EL (cell line): ENCODE measurements around the gene FITM2.

Experiments used
- DNase-seq: peaks from one replicate; pipeline ENCODE4 v3.0.0-alpha.2; 2016

The FITM2 gene

GRCh38 chr20:44279228-44279627, 31.8 kb downstream of the FITM2 start:
- DNase-seq, result peak; percentile 89

GRCh38 chr20:44274303-44275017, 36.5 kb downstream of the FITM2 start:
- no peak for DNase-seq

DNA sequence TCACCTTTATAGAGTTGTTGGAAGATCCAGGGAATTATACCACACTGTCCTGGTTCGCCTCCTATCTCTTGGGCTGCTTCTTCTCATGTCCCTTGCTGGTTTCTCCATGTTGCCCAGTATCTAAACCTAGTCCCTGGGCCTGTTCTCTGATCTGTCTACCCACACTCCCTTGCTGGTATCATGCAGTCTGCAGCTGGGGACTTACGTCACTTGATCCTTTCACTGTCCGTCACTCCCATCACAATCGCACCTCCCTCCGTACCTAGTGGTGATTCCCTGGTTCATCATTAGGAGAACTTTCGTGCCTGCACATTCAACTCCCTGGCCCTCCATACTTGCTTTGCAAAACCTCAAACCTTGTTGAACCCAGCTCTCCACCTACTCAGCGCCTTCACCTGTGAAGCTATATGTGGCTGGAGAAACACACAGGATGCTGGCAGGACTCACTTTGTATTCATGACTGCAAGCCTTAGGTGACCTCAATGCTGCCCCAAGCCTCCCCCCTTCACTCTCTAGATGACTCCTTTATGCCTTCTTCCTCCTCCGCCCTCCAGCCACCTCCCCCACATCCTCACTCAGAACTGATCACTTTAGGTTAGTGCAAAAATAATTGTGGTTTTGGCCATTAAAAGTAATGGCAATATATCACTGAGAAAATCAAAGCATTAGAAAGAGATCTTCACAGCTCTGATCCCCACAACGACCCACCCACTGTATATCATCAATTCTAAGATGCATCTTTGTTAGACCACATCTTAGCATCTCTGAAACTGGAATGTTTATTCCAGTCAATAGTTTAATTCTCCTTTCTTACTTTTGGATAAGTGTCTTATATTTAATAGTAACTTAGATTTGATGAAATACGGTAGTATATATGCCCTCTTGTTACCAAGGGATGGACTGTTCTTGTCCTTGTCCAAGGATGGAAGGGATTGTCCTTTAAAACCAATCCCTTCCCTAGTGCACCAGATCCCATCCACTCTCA, 37.5 kb downstream of the FITM2 start:
- no peak for DNase-seq

DNA sequence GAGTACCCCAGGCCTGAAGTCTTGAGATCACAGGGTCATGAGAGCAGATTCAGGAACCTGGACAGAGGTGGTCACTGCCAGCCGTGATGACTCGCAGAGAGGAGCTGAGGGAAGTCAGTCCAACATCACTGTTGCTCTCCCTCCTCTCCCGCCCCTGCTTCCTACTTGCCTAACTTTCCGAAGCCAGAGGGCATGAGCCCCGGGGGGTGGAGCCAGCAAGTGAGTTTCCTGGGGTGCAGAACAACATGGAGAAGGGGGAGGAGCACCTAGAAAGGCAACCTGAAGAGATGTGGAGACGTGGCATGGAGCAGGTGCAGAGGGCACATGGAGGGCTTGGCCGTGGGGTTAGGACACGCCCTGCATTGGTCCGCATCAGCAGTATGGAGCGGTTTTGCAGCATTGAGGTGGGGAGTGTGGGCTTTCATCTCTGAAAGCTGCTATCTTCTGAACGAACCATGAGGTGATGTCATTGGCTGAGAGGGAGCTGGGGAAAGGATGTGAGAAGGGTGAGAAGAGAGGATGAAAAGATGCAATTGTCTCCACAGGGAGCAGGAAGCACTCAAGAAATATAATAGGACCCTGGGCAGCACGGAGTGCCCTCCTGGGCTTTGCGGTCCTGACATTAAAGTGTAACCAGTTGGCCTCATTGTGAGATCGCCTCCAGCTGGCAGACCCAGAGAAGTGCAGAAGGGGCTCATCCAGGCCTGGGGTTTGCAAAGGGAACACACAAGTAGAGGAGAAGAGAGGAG, 38.9 kb downstream of the FITM2 start:
- no peak for DNase-seq

GRCh38 chr20:44268802-44269201, 42.2 kb downstream of the FITM2 start:
- DNase-seq, result no peak

DNA sequence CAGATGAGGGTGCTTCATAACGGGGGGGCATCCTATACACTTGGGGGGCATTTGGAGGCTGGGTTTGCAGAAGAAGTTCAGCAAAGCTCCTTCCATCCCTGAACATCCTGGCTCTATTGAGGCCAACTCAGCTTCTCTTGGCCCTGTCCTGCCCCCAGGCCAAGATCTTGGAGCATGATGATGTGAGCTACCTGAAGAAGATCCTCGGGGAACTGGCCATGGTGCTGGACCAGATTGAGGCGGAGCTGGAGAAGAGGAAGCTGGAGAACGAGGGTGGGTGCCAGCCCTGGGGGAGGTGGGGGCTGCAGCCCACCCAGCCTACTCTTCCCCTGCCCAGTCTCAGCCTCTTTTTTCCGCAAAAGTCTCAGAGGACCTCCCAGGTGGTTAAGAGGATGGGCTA, 46.7 kb downstream of the FITM2 start:
- no peak for DNase-seq

DNA sequence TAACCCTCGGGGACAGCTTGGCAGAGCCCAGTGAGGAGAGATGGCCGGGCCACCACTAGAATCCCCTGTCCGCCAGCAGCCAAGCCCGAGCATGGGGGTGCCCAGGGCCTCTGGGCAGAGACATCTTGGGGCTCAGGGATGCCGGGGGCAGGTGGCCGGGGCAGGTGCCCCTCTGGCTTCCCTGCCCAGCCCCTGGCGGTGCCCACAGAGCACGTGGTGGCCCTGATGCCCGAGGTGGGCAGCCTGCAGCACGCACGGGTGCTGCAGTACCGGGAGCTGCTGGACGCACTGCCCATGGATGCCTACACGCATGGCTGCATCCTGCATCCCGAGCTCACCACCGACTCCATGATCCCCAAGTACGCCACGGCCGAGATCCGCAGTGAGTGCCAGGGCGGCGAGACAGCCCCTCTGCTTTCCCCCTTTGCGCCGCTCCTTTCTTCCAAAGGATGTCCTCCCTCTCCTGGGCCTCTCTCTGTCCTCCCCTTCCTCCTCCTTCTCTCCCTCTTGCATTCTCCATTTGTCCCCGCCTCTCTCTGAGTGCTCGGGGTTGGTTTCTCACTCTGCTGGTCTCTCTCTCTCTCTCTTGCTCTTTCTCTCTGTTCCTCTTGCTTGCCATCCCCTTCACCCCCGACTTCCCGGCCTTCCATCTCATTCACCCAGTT, 52.6 kb downstream of the FITM2 start:
- no peak for DNase-seq

- no peak for DNase-seq
Measured at GRCh38 chr20:44256961-44257360, 54.0 kb downstream of the FITM2 start.

GRCh38 chr20:44255942-44256341, 55.1 kb downstream of the FITM2 start:
- DNase-seq, result no peak

DNA sequence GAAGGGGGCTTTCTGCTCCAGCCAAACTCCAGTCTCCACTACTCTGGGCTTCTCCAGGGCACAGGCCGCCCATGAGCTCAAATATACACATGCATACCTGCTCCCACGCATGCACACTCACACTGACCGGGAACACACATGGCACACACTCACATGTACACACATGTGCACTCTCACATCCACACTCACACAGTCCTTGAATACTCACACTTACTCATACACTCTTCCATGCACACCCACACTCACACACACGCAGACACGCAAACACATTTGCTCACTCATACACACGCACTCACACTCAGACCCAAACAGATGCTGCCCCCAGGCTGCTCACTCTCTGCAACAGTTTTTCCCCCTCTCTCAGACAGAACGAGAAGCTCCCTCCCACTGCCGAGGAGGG, 56.9 kb downstream of the FITM2 start:
- DNase-seq, result no peak

DNA sequence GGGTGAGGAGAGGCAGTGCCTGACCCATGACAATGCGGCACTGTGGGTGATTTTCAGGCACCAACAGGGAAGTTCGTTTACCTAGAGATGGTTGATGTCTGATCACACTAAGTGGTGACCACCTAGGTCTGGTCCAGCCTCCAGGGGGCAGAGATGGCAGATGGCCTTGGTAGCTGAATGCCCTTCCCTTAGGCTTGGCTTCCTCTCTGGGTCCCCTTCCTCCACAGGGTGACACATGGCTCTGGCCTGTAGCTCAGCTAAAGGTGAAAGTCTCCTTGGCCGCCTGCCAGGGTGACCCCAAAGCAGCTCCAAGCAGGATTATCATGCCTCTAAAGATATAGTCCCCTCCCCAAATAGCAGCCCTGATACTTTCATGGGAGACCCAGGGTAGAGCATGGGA, 57.5 kb downstream of the FITM2 start:
- peak; percentile 6 for DNase-seq
